Epithelial cell of proximal tubule (primary cell): Measurements from ENCODE around the gene CD38. TPM values are rescaled to one million over a fixed set of nuclear protein-coding genes. Genes with fewer than 3 reads are reported as not detected.
"Not testable (repeated sequence)": the region's sequence is repeated elsewhere in the genome, so short reads cannot be mapped to it uniquely, and the experiment has no call there.

Experiments used
- DNase-seq: peaks from one replicate; pipeline ENCODE4 v3.0.0-alpha.2; 2011; ENCODE audit warnings: low read depth
- H3K4me3 ChIP-seq: 2 replicates; pipeline ENCODE4 v1.5.1; 2011; ENCODE audit warnings: low read depth, mild to moderate bottlenecking, low read length
- CTCF ChIP-seq: conservative IDR thresholded peaks from 2 replicates; pipeline ENCODE4 v1.5.1; 2012; ENCODE audit warnings: low read depth, mild to moderate bottlenecking, low read length
- total RNA-seq: library from RNA; depleted of rRNA; stranded (reverse); fragments of >200 nt; gene quantifications from 2 replicates; pipeline ENCODE4 v1.2.3, GENCODE V29; 2015

CD38 gene
- total RNA-seq, 1 donor from 2014 or later: not detected

- H3K4me3 ChIP-seq: no peak overlapping the region
- no peak for TF ChIP-seq CTCF
- DNase-seq: no peak
Observed at GRCh38 chr4:15753081-15753480, 25.0 kb upstream of the CD38 start.

GRCh38 chr4:15753786-15754185, 24.3 kb upstream of the CD38 start:
- DNase-seq: no peak
- no peak for TF ChIP-seq CTCF
- no peak overlapping the region for H3K4me3 ChIP-seq

- H3K4me3 ChIP-seq: no peak overlapping the region
- no peak for DNase-seq
- TF ChIP-seq CTCF: no peak
Observed at GRCh38 chr4:15754323-15754722, 23.8 kb upstream of the CD38 start.

- TF ChIP-seq CTCF: no peak
- no peak for DNase-seq
- H3K4me3 ChIP-seq: no peak overlapping the region
Observed at GRCh38 chr4:15755321-15756155, 22.6 kb upstream of the CD38 start.

GRCh38 chr4:15756361-15756861, 21.7 kb upstream of the CD38 start:
- no peak overlapping the region for H3K4me3 ChIP-seq
- no peak for DNase-seq
- no peak for TF ChIP-seq CTCF

- TF ChIP-seq CTCF: no peak
Observed at GRCh38 chr4:15757054-15757453, 21.1 kb upstream of the CD38 start.

GRCh38 chr4:15758294-15758693, 19.8 kb upstream of the CD38 start:
- no peak for DNase-seq
- TF ChIP-seq CTCF: no peak
- H3K4me3 ChIP-seq: no peak overlapping the region

More at GRCh38 chr4:15757054-15757453, 21.1 kb upstream of the CD38 start:
- DNase-seq: no peak
- H3K4me3 ChIP-seq: no peak overlapping the region

- H3K4me3 ChIP-seq, DNase-seq: not testable (repeated sequence)
Observed at GRCh38 chr4:15762460-15762859, 15.7 kb upstream of the CD38 start.
